ENCODE measurements around the gene CAMKMT. TPM values are rescaled to one million over a fixed set of nuclear protein-coding genes. Genes with fewer than 3 reads are reported as not detected.
A peak's percentile ranks its signal among the peaks of the same experiment; 100 is the strongest.

CAMKMT gene
- total and polyA plus RNA-seq, 9 of the 15 experiments (the other 6 are each of a cell fraction or from before 2014, with no cell fraction given) = 1.6 to 15.3 (median 7.4) TPM

DNA sequence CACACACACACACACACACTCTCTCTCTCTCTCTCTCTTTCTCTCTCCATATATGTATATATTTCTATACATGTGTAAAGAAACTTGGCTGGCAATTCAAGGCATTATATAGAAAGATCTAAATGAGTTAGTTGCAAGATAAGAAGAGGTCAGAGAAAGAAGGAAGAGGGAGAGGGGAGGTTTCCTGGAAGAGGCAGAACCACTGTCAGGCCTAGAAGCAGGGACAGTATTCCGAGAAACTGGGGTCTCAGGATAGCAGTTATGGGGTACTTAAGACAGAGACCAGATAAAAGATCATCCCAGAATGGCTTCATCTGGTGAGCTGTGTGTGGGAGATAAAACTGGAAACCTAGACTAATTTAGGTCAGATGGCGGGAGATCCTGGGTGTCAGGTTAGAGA lies 180.8 kb downstream of the CAMKMT start:
- Histone ChIP-seq H2AFZ (ENCODE audit: low read depth, low read length) (peak overlapping the region; percentile 6; the same call in 1 of the 2 replicates), H3K36me3 (ENCODE audit: control insufficient read depth, insufficient read depth, low read length) (no peaks in the 10 kb centered on the region), H3K9ac (ENCODE audit: insufficient read depth in 1 of 2, low read depth in 2 of 2, low read length in 2 of 2) (peak overlapping the region in 1 of 2 experiments; percentile 21; a peak in 1 of 4 replicates), H4K20me1 (replicated peaks; ENCODE audit: control insufficient read depth, insufficient read depth, low read length) (no peaks in the 10 kb centered on the region), H3K4me2 (ENCODE audit: insufficient read depth, low read length) (peak overlapping the region; percentile 30), H3K27me3 (ENCODE audit: control insufficient read depth in 2 of 2, insufficient read depth in 2 of 2, low read length in 2 of 2) (no peaks in the 10 kb centered on the region), H3K27ac (ENCODE audit: extremely low read depth, low read depth, low read length) (peak overlapping the region; percentile 46; the same call in 1 of the 3 replicates), H3K9me1 (ENCODE audit: control insufficient read depth, insufficient read depth, low read length) (no peaks in the 10 kb centered on the region), H3K79me2 (ENCODE audit: control insufficient read depth, insufficient read depth, low read length) (no peaks in the 10 kb centered on the region), H3K9me3 (replicated peaks; ENCODE audit: control insufficient read depth, insufficient read depth, low read depth, low read length) (no peaks in the 10 kb centered on the region), H3K4me1 (replicated peaks in 1 of 2; ENCODE audit: control insufficient read depth in 2 of 2, insufficient read depth in 2 of 2, low read length in 2 of 2) (peaks cover 8 to 10% of the 10 kb centered on the region in 2 experiments), H3K4me3 (no peak overlapping the region)
- intact Hi-C loops (cut with micrococcal nuclease) = no loop called here
- peak; percentile 80 for ATAC-seq
- DNase-seq (ENCODE audit: extremely low read depth in 1 of 4, low spot score in 3 of 4) = peak in 3 of 4 experiments; percentile 15 to 83 (median 57)
- in situ Hi-C loops (cut with MboI) = no loop called here
- ChIA-PET POLR2A (interaction anchor here (0.7 to 1.7 kb wide), 3 partner anchors 13 to 690 kb away, joined by 3 to 4 read pairs (median 3); no protein-coding TSS in a partner anchor), CTCF (ENCODE audit: low intra/inter-chr PET ratio) (no interaction called here)
- 0% methylated on average over 2 of the region's 2 CpGs for WGBS (ENCODE audit: insufficient coverage, low coverage, missing lambda C conversion rate)
- no TSS peak for BruUV-seq (replicated peaks)
- peak; percentile 77 for FAIRE-seq
- TF ChIP-seq JUND (IDR thresholded peaks at IDR 0.05; ENCODE audit: borderline replicate concordance, low read depth, low read length) (no peak), JUND (tag; IDR thresholded peaks at IDR 0.05; ENCODE audit: borderline replicate concordance, low read depth, low read length) (no peak; the same call in 2 of the 3 replicates), ZNF57 (CRISPR knock-in tag; IDR thresholded peaks at IDR 0.05) (no peak), CHCHD3 (CRISPR knock-in tag; IDR thresholded peaks at IDR 0.05) (no peak), KLF16 (IDR thresholded peaks at IDR 0.05) (0 out of 2 replicates have a peak, but pooled peaks have one; percentile 29), PHF20 (IDR thresholded peaks at IDR 0.05; ENCODE audit: partially characterized antibody) (no peak), SIRT6 (IDR thresholded peaks at IDR 0.05; ENCODE audit: low read depth, low read length) (no peak), PCBP2 (IDR thresholded peaks at IDR 0.05; ENCODE audit: low read depth, low read length, poor library complexity, severe bottlenecking) (no peak), ELF4 (CRISPR knock-in tag; IDR thresholded peaks at IDR 0.05) (no peak)
- TF ChIP-seq, protein P1, sequence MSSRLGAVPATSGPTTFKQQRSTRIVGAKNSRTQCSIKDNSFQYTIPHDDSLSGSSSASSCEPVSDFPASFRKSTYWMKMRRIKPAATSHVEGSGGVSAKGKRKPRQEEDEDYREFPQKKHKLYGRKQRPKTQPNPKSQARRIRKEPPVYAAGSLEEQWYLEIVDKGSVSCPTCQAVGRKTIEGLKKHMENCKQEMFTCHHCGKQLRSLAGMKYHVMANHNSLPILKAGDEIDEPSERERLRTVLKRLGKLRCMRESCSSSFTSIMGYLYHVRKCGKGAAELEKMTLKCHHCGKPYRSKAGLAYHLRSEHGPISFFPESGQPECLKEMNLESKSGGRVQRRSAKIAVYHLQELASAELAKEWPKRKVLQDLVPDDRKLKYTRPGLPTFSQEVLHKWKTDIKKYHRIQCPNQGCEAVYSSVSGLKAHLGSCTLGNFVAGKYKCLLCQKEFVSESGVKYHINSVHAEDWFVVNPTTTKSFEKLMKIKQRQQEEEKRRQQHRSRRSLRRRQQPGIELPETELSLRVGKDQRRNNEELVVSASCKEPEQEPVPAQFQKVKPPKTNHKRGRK (tag; IDR thresholded peaks at IDR 0.05) = no peak
- TF ChIP-seq, protein P2, sequence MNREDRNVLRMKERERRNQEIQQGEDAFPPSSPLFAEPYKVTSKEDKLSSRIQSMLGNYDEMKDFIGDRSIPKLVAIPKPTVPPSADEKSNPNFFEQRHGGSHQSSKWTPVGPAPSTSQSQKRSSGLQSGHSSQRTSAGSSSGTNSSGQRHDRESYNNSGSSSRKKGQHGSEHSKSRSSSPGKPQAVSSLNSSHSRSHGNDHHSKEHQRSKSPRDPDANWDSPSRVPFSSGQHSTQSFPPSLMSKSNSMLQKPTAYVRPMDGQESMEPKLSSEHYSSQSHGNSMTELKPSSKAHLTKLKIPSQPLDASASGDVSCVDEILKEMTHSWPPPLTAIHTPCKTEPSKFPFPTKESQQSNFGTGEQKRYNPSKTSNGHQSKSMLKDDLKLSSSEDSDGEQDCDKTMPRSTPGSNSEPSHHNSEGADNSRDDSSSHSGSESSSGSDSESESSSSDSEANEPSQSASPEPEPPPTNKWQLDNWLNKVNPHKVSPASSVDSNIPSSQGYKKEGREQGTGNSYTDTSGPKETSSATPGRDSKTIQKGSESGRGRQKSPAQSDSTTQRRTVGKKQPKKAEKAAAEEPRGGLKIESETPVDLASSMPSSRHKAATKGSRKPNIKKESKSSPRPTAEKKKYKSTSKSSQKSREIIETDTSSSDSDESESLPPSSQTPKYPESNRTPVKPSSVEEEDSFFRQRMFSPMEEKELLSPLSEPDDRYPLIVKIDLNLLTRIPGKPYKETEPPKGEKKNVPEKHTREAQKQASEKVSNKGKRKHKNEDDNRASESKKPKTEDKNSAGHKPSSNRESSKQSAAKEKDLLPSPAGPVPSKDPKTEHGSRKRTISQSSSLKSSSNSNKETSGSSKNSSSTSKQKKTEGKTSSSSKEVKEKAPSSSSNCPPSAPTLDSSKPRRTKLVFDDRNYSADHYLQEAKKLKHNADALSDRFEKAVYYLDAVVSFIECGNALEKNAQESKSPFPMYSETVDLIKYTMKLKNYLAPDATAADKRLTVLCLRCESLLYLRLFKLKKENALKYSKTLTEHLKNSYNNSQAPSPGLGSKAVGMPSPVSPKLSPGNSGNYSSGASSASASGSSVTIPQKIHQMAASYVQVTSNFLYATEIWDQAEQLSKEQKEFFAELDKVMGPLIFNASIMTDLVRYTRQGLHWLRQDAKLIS (CRISPR knock-in tag; IDR thresholded peaks at IDR 0.05) = no peak
- TF ChIP-seq, protein P3, sequence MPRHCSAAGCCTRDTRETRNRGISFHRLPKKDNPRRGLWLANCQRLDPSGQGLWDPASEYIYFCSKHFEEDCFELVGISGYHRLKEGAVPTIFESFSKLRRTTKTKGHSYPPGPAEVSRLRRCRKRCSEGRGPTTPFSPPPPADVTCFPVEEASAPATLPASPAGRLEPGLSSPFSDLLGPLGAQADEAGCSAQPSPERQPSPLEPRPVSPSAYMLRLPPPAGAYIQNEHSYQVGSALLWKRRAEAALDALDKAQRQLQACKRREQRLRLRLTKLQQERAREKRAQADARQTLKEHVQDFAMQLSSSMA (CRISPR knock-in tag; IDR thresholded peaks at IDR 0.05) = no peak
- TF ChIP-seq, protein P4, sequence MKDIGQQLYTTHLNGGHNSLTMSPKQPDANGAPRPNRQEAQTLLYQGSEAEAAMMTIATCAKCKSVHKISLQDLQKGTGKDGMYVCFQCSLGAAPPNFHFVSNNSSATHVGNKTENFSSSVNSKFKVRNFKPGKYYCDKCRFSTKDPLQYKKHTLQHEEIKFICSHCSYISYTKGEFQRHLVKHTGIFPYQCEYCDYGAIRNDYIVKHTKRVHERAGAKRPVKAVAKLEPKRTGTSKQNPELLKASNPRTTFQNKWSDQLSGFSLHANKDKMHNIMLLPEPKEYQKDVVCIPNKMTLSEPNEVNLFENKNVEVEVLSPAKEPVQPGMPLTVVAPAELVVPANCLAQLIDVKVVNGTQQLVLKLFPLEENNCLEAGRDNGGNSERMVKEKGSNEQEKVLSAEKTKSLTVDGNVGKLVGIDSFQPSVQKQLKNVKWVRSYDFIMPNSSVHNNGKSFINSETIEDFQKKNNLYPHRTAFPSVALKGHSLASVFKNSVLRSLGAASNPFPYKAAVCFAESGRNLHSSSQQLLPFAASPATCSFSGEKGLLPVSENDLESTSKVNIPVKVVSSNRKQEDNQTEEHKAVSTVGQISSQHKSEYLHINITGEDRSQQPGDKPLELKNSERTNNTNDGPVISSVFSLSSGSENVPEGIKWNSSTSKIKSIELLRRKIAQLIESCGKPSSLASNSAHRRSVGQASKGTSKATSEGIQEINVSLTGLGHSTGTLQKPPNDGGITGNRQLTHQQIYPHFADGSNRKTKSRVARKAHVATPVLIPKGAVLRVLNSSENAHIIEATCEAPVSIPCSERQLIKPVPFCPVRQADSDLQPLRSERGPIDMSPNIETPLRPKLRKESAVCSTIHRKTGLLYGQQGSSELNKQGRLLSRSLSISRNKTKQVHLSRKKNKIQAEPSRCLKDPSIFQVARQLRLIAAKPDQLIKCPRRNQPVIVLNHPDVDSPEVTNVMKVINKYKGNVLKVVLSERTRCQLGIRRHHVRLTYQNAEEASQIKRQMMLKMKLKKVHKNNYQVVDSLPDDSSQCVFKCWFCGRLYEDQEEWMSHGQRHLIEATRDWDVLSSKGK (CRISPR knock-in tag; IDR thresholded peaks at IDR 0.05) = no peak
